Measurements from ENCODE around the gene CHD5. TPM values are rescaled to one million over a fixed set of nuclear protein-coding genes. Genes with fewer than 3 reads are reported as not detected.
"Not testable (repeated sequence)": the region's sequence is repeated elsewhere in the genome, so short reads cannot be mapped to it uniquely, and the experiment has no call there.

CHD5 gene
- total RNA-seq, 1 donor from 2014 or later: 4.9 TPM

GRCh38 chr1:6083385-6083784 is 96.7 kb downstream of the CHD5 start:
- Mint-ChIP-seq H3K4me3 (no peak overlapping the region), H3K27me3 (ENCODE audit: low read depth) (peaks cover 6% of the 10 kb centered on the region), H3K9me3 (no peaks in the 10 kb centered on the region), H3K36me3 (no peaks in the 10 kb centered on the region), H3K27ac (no peak overlapping the region), H3K4me1 (no peaks in the 10 kb centered on the region)
- no peak for DNase-seq (ENCODE audit: low spot score in 2 of 2, unreplicated experiment in 2 of 2)
- TF ChIP-seq, protein P1, sequence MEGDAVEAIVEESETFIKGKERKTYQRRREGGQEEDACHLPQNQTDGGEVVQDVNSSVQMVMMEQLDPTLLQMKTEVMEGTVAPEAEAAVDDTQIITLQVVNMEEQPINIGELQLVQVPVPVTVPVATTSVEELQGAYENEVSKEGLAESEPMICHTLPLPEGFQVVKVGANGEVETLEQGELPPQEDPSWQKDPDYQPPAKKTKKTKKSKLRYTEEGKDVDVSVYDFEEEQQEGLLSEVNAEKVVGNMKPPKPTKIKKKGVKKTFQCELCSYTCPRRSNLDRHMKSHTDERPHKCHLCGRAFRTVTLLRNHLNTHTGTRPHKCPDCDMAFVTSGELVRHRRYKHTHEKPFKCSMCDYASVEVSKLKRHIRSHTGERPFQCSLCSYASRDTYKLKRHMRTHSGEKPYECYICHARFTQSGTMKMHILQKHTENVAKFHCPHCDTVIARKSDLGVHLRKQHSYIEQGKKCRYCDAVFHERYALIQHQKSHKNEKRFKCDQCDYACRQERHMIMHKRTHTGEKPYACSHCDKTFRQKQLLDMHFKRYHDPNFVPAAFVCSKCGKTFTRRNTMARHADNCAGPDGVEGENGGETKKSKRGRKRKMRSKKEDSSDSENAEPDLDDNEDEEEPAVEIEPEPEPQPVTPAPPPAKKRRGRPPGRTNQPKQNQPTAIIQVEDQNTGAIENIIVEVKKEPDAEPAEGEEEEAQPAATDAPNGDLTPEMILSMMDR (IDR thresholded peaks at IDR 0.05; ENCODE audit: unreplicated experiment): no peak

DNA sequence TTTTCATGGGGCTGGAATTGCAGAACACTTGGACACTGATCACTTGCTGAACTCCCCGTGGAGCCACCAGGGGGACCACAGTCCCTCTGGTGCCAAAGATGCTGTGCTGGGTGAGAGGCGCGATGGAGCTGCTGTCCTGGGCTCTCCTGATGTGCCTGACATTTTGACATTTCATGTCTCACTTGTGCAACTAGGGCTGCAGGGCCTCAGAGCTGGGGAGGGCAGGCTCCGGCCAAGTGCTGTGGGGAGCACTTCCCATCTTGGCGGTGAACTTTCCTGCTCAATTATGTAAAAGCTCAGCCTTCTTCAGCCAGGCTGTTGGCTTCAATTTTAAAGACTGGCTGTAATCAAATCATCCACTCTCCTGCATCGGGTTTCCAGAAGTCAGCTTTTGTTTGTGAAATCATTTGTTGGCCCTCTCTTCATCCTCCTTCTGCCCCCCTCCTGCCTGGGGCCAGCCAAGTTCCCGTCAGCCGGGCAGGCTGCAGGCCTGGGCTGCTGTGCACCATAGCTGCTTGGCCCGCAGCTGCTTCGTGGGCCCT is 97.6 kb downstream of the CHD5 start:
- TF ChIP-seq, protein P1 (IDR thresholded peaks at IDR 0.05; ENCODE audit: unreplicated experiment): peak; percentile 13
- Mint-ChIP-seq H3K27me3 (ENCODE audit: low read depth) (peaks cover 6% of the 10 kb centered on the region), H3K4me1 (no peaks in the 10 kb centered on the region), H3K27ac (no peak overlapping the region), H3K9me3 (no peaks in the 10 kb centered on the region), H3K4me3 (no peak overlapping the region), H3K36me3 (no peaks in the 10 kb centered on the region)
- no peak for DNase-seq (ENCODE audit: low spot score in 2 of 2, unreplicated experiment in 2 of 2)

- no peak overlapping the region for H3K4me3 Mint-ChIP-seq
- DNase-seq (ENCODE audit: low spot score in 2 of 2, unreplicated experiment in 2 of 2): no peak
- no peak overlapping the region for H3K27ac Mint-ChIP-seq
- TF ChIP-seq, protein P1 (IDR thresholded peaks at IDR 0.05; ENCODE audit: unreplicated experiment): no peak
- no peaks in the 10 kb centered on the region for H3K36me3 Mint-ChIP-seq
- no peaks in the 10 kb centered on the region for H3K9me3 Mint-ChIP-seq
- H3K27me3 Mint-ChIP-seq (ENCODE audit: low read depth): peaks cover 8% of the 10 kb centered on the region
- H3K4me1 Mint-ChIP-seq: no peaks in the 10 kb centered on the region
Observed at GRCh38 chr1:6081901-6082300, 98.2 kb downstream of the CHD5 start.

GRCh38 chr1:6080469-6080868 is 99.7 kb downstream of the CHD5 start:
- Mint-ChIP-seq H3K9me3 (no peaks in the 10 kb centered on the region), H3K36me3 (no peaks in the 10 kb centered on the region), H3K4me3 (no peak overlapping the region), H3K27me3 (ENCODE audit: low read depth) (peaks cover 11% of the 10 kb centered on the region), H3K27ac (no peak overlapping the region), H3K4me1 (no peaks in the 10 kb centered on the region)
- no peak for DNase-seq (ENCODE audit: low spot score in 2 of 2, unreplicated experiment in 2 of 2)
- TF ChIP-seq, protein P1 (IDR thresholded peaks at IDR 0.05; ENCODE audit: unreplicated experiment): no peak

- Mint-ChIP-seq H3K27me3 (ENCODE audit: low read depth) (peaks cover 11% of the 10 kb centered on the region), H3K36me3 (no peaks in the 10 kb centered on the region), H3K9me3 (no peaks in the 10 kb centered on the region), H3K4me3 (no peak overlapping the region), H3K4me1 (peaks cover 5% of the 10 kb centered on the region), H3K27ac (no peak overlapping the region)
- TF ChIP-seq, protein P1 (IDR thresholded peaks at IDR 0.05; ENCODE audit: unreplicated experiment): no peak
- DNase-seq (ENCODE audit: low spot score in 2 of 2, unreplicated experiment in 2 of 2): no peak
Observed at GRCh38 chr1:6077919-6078318, 102.2 kb downstream of the CHD5 start.

- Mint-ChIP-seq H3K27ac (no peak overlapping the region), H3K4me1 (peaks cover 5% of the 10 kb centered on the region), H3K36me3 (no peaks in the 10 kb centered on the region), H3K27me3 (ENCODE audit: low read depth) (peaks cover 11% of the 10 kb centered on the region), H3K4me3 (no peak overlapping the region), H3K9me3 (no peaks in the 10 kb centered on the region)
- TF ChIP-seq, protein P1 (IDR thresholded peaks at IDR 0.05; ENCODE audit: unreplicated experiment): no peak
- no peak for DNase-seq (ENCODE audit: low spot score in 2 of 2, unreplicated experiment in 2 of 2)
Observed at GRCh38 chr1:6077506-6077905, 102.6 kb downstream of the CHD5 start.

- not testable (repeated sequence) for H3K4me1 Mint-ChIP-seq; H3K36me3 Mint-ChIP-seq; H3K9me3 Mint-ChIP-seq; H3K27ac Mint-ChIP-seq; H3K4me3 Mint-ChIP-seq; DNase-seq (ENCODE audit: low spot score in 2 of 2, unreplicated experiment in 2 of 2)
- H3K27me3 Mint-ChIP-seq (ENCODE audit: low read depth): peaks cover 11% of the 10 kb centered on the region
Observed at GRCh38 chr1:6077061-6077460, 103.1 kb downstream of the CHD5 start.

Data from mesothelial cell of epicardium (in vitro differentiated cells).